SH-SY5Y (cell line): Measurements from ENCODE around the gene ZNF236.

Experiments
- GATA2 ChIP-seq: IDR thresholded peaks from 2 replicates; pipeline ENCODE4 v1.6.1; 2011; ENCODE audit warnings: mild to moderate bottlenecking, low read depth, low read length
- GATA3 ChIP-seq: IDR thresholded peaks from 2 replicates; pipeline ENCODE4 v1.6.1; 2011; ENCODE audit warnings: low read depth, mild to moderate bottlenecking, low read length, moderate library complexity

- TF ChIP-seq GATA2: no peak
- no peak for TF ChIP-seq GATA3
These were observed 89.1 kb downstream of the ZNF236 start for GRCh38 chr18:76911440-76911839.
